Measurements from ENCODE around the gene GPC3. TPM values are rescaled to one million over a fixed set of nuclear protein-coding genes. Genes with fewer than 3 reads are reported as not detected.
"Not testable (repeated sequence)": the region's sequence is repeated elsewhere in the genome, so short reads cannot be mapped to it uniquely, and the experiment has no call there.

The GPC3 gene
- total RNA-seq, 4 donors from 2014 or later = 0.82 to 4.9 (median 1.8) TPM

- no peaks in the 10 kb centered on the region for H3K9me3 ChIP-seq
- in situ Hi-C loops (cut with MboI; ENCODE audit: low pct_ligation_motif_present in 1 of 4, low pct_unique_long_range_greater_than_20kb in 1 of 4, low sequenced_read_pairs in 3 of 4) = no loop called here
- H3K27ac ChIP-seq = no peak overlapping the region
- H3K27me3 ChIP-seq = no peaks in the 10 kb centered on the region
- no peak overlapping the region for H3K4me3 ChIP-seq
- DNase-seq = no peak
- intact Hi-C loops (cut with DNase I; ENCODE audit: low total_unique reads) = no loop called here
- WGBS, 2 donors (ENCODE audit: low coverage in 1 of 2) = 61% methylated on average over 2 of the region's 2 CpGs; no CpG with 5 or more reads in 1 of the 2 donors
- TF ChIP-seq POLR2A (IDR thresholded peaks at IDR 0.05) = no peak
- TF ChIP-seq CTCF (IDR thresholded peaks at IDR 0.05) = no peak
- TF ChIP-seq EP300 (IDR thresholded peaks at IDR 0.05; ENCODE audit: low read depth) = no peak
- no peak for TF ChIP-seq POLR2AphosphoS5 (IDR thresholded peaks at IDR 0.05)
- no peaks in the 10 kb centered on the region for H3K36me3 ChIP-seq
- no peaks in the 10 kb centered on the region for H3K4me1 ChIP-seq
Measured at GRCh38 chrX:133726642-133727041, 258.8 kb downstream of the GPC3 start.

GRCh38 chrX:133726211-133726630 lies 259.2 kb downstream of the GPC3 start:
- in situ Hi-C loops (cut with MboI; ENCODE audit: low pct_ligation_motif_present in 1 of 4, low pct_unique_long_range_greater_than_20kb in 1 of 4, low sequenced_read_pairs in 3 of 4) = no loop called here
- Histone ChIP-seq H3K27me3 (no peaks in the 10 kb centered on the region), H3K4me1 (no peaks in the 10 kb centered on the region), H3K9me3 (no peaks in the 10 kb centered on the region), H3K27ac (no peak overlapping the region), H3K4me3 (no peak overlapping the region), H3K36me3 (no peaks in the 10 kb centered on the region)
- intact Hi-C loops (cut with DNase I; ENCODE audit: low total_unique reads) = no loop called here
- TF ChIP-seq EP300 (IDR thresholded peaks at IDR 0.05; ENCODE audit: low read depth) = no peak
- no peak for TF ChIP-seq POLR2A (IDR thresholded peaks at IDR 0.05)
- TF ChIP-seq CTCF (IDR thresholded peaks at IDR 0.05) = no peak
- no peak for TF ChIP-seq POLR2AphosphoS5 (IDR thresholded peaks at IDR 0.05)
- DNase-seq = no peak
- WGBS, 2 donors (ENCODE audit: low coverage in 1 of 2) = 50 to 83% methylated on average over 1 to 2 of the region's 2 CpGs

GRCh38 chrX:133723930-133724329 lies 261.5 kb downstream of the GPC3 start:
- in situ Hi-C loops (cut with MboI; ENCODE audit: low pct_ligation_motif_present in 1 of 4, low pct_unique_long_range_greater_than_20kb in 1 of 4, low sequenced_read_pairs in 3 of 4) = no loop called here
- DNase-seq = no peak

GRCh38 chrX:133722756-133723155 lies 262.6 kb downstream of the GPC3 start:
- 81% methylated on average over 4 of the region's 4 CpGs; no CpG with 5 or more reads in 1 of the 2 donors for WGBS, 2 donors (ENCODE audit: low coverage in 1 of 2)
- Histone ChIP-seq H3K36me3 (no peaks in the 10 kb centered on the region), H3K4me1 (no peaks in the 10 kb centered on the region), H3K4me3 (no peak overlapping the region), H3K27me3 (no peaks in the 10 kb centered on the region), H3K9me3 (no peaks in the 10 kb centered on the region), H3K27ac (no peak overlapping the region)
- no peak for DNase-seq
- intact Hi-C loops (cut with DNase I; ENCODE audit: low total_unique reads) (no loop called here), in situ Hi-C loops (cut with MboI; ENCODE audit: low pct_ligation_motif_present in 1 of 4, low pct_unique_long_range_greater_than_20kb in 1 of 4, low sequenced_read_pairs in 3 of 4) (no loop called here)
- TF ChIP-seq POLR2A (IDR thresholded peaks at IDR 0.05) (no peak), POLR2AphosphoS5 (IDR thresholded peaks at IDR 0.05) (no peak), CTCF (IDR thresholded peaks at IDR 0.05) (no peak), EP300 (IDR thresholded peaks at IDR 0.05; ENCODE audit: low read depth) (no peak)

More at GRCh38 chrX:133723930-133724329, 261.5 kb downstream of the GPC3 start:
- intact Hi-C loops (cut with DNase I; ENCODE audit: low total_unique reads) = no loop called here
- H3K4me1 ChIP-seq = no peaks in the 10 kb centered on the region
- 80 to 100% methylated on average over 2 to 4 of the region's 4 CpGs for WGBS, 2 donors (ENCODE audit: low coverage in 1 of 2)
- no peak overlapping the region for H3K4me3 ChIP-seq
- H3K9me3 ChIP-seq = no peaks in the 10 kb centered on the region
- H3K36me3 ChIP-seq = no peaks in the 10 kb centered on the region
- H3K27me3 ChIP-seq = no peaks in the 10 kb centered on the region
- no peak for TF ChIP-seq POLR2AphosphoS5 (IDR thresholded peaks at IDR 0.05)
- TF ChIP-seq EP300 (IDR thresholded peaks at IDR 0.05; ENCODE audit: low read depth) = no peak
- TF ChIP-seq CTCF (IDR thresholded peaks at IDR 0.05) = no peak
- no peak for TF ChIP-seq POLR2A (IDR thresholded peaks at IDR 0.05)
- no peak overlapping the region for H3K27ac ChIP-seq

GRCh38 chrX:133720269-133720668 lies 265.1 kb downstream of the GPC3 start:
- intact Hi-C loops (cut with DNase I; ENCODE audit: low total_unique reads); DNase-seq: not testable (repeated sequence)

More at GRCh38 chrX:133720269-133720668, 265.1 kb downstream of the GPC3 start:
- H3K36me3 ChIP-seq; H3K9me3 ChIP-seq; H3K27ac ChIP-seq; in situ Hi-C loops (cut with MboI; ENCODE audit: low pct_ligation_motif_present in 1 of 4, low pct_unique_long_range_greater_than_20kb in 1 of 4, low sequenced_read_pairs in 3 of 4); H3K4me1 ChIP-seq; H3K27me3 ChIP-seq; H3K4me3 ChIP-seq: not testable (repeated sequence)
- WGBS, 2 donors (ENCODE audit: low coverage in 1 of 2) = 88% methylated on average over 3 of the region's 3 CpGs; no CpG with 5 or more reads in 1 of the 2 donors
